ENCODE measurements around the gene CXorf66. TPM values are rescaled to one million over a fixed set of nuclear protein-coding genes. Genes with fewer than 3 reads are reported as not detected.

The CXorf66 gene
- total and polyA plus RNA-seq, 9 of the 15 experiments (the other 6 are each of a cell fraction or from before 2014, with no cell fraction given) = not detected

DNA sequence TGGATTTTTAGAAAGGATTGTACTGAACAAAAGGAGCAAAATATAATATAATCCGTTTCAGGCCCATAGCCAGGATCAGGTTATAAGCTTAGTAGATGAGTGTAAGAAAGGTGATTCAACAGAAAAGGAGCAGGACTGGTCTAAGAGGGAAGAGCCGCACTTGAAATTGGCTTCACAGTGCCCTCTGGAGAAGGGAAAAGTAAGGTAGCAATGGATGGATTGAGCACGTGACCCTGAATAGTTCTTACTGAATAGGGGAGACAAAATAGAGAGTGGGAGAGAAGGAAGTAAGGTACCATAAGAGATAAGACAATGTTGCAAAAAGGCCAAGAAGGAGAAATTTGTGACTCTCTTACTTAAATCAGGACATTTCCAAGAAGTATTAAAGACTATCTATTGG, 15.6 kb downstream of the CXorf66 start (continued):
- TF ChIP-seq CBX2 (IDR thresholded peaks at IDR 0.05; ENCODE audit: insufficient read depth, low read length, poor library complexity, severe bottlenecking) (no peak), NONO (IDR thresholded peaks at IDR 0.05; ENCODE audit: low read depth in 2 of 2, low read length in 1 of 2) (no peak), CTCF (IDR thresholded peaks at IDR 0.05 in 2 of 3, conservative IDR thresholded peaks at IDR 0.05 in 1 of 3; ENCODE audit: insufficient read depth in 2 of 3, low read depth in 1 of 3, low read length in 3 of 3) (0 out of 6 replicates have a peak, but pooled peaks of 1 of the 3 experiments have one; percentile 11), ZNF217 (CRISPR knock-in tag; IDR thresholded peaks at IDR 0.05) (no peak)

DNA sequence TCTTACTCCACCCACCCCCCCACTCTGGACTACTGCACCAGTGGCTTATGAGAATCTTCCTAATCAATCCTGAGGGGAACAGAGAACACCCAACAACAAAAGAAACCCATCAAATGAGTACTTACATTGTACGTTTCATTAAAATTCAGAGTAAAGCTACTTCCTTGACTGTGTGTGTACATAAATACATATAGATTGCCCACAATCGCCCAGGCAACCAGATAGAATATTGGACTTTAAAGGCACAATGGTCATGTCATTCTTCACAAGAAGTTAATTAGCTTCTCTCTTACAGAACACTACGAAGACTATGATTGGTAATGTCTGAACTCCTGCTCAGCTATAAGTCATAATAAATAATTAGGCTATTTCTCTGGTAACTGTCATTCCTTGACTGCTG, 20.2 kb downstream of the CXorf66 start:
- FAIRE-seq = no peak

More for the DNA sequence above, 20.2 kb downstream of the CXorf66 start:
- DNase-seq (ENCODE audit: extremely low read depth in 1 of 4, low spot score in 3 of 4) (no peak), ATAC-seq (no peak)
- intact Hi-C loops (cut with micrococcal nuclease) (no loop called here), in situ Hi-C loops (cut with MboI) (no loop called here)
- H3K36me3 ChIP-seq (ENCODE audit: control insufficient read depth, insufficient read depth, low read length) = no peaks in the 10 kb centered on the region
- no peak overlapping the region for H3K4me3 ChIP-seq
- ChIA-PET CTCF (ENCODE audit: low intra/inter-chr PET ratio) (no interaction called here), POLR2A (no interaction called here)
- H3K79me2 ChIP-seq (ENCODE audit: control insufficient read depth, insufficient read depth, low read length) = no peaks in the 10 kb centered on the region
- H3K9me3 ChIP-seq (replicated peaks; ENCODE audit: control insufficient read depth, insufficient read depth, low read depth, low read length) = no peaks in the 10 kb centered on the region
- TF ChIP-seq ETS2 (tag; IDR thresholded peaks at IDR 0.05; ENCODE audit: borderline replicate concordance, poor library complexity, severe bottlenecking) = no peak
- TF ChIP-seq, protein P1, sequence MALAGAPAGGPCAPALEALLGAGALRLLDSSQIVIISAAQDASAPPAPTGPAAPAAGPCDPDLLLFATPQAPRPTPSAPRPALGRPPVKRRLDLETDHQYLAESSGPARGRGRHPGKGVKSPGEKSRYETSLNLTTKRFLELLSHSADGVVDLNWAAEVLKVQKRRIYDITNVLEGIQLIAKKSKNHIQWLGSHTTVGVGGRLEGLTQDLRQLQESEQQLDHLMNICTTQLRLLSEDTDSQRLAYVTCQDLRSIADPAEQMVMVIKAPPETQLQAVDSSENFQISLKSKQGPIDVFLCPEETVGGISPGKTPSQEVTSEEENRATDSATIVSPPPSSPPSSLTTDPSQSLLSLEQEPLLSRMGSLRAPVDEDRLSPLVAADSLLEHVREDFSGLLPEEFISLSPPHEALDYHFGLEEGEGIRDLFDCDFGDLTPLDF (CRISPR knock-in tag; IDR thresholded peaks at IDR 0.05) = no peak
- TF ChIP-seq KLF1 (tag; IDR thresholded peaks at IDR 0.05) = no peak
- no peak for TF ChIP-seq TAF7 (tag; IDR thresholded peaks at IDR 0.05)
- no peak for TF ChIP-seq MEF2D (tag; conservative IDR thresholded peaks at IDR 0.05; ENCODE audit: low read depth)
- no peak for TF ChIP-seq ZC3H8 (IDR thresholded peaks at IDR 0.05)
- no peak for TF ChIP-seq NCOA4 (IDR thresholded peaks at IDR 0.05; ENCODE audit: partially characterized antibody)
- no peak for TF ChIP-seq PTTG1 (tag; IDR thresholded peaks at IDR 0.05; ENCODE audit: low read depth)
- TF ChIP-seq CHD2 (IDR thresholded peaks at IDR 0.05; ENCODE audit: low read depth, low read length) = no peak
- TF ChIP-seq POU5F1 (IDR thresholded peaks at IDR 0.05; ENCODE audit: borderline replicate concordance, low read depth, low read length, partially characterized antibody) = no peak
- TF ChIP-seq HDAC1 (IDR thresholded peaks at IDR 0.05) = no peak
- BruUV-seq (replicated peaks) = no TSS peak
- no peaks in the 10 kb centered on the region; a peak in 1 of 5 replicates for H3K27me3 ChIP-seq (ENCODE audit: control insufficient read depth in 2 of 2, insufficient read depth in 2 of 2, low read length in 2 of 2)
- H2AFZ ChIP-seq (ENCODE audit: low read depth, low read length) = no peak overlapping the region
- H3K9ac ChIP-seq (ENCODE audit: insufficient read depth in 1 of 2, low read depth in 2 of 2, low read length in 2 of 2) = no peak overlapping the region
- H4K20me1 ChIP-seq (replicated peaks; ENCODE audit: control insufficient read depth, insufficient read depth, low read length) = no peaks in the 10 kb centered on the region
- H3K4me2 ChIP-seq (ENCODE audit: insufficient read depth, low read length) = no peak overlapping the region
- H3K9me1 ChIP-seq (ENCODE audit: control insufficient read depth, insufficient read depth, low read length) = no peaks in the 10 kb centered on the region
- H3K27ac ChIP-seq (ENCODE audit: extremely low read depth, low read depth, low read length) = no peak overlapping the region
- WGBS (ENCODE audit: insufficient coverage, low coverage, missing lambda C conversion rate) = 5% methylated on average over 3 of the region's 3 CpGs
- H3K4me1 ChIP-seq (replicated peaks in 1 of 2; ENCODE audit: control insufficient read depth in 2 of 2, insufficient read depth in 2 of 2, low read length in 2 of 2) = no peaks in the 10 kb centered on the region

Data from K562 (cell line).